ENCODE results near the gene IGSF1. TPM values are rescaled to one million over a fixed set of nuclear protein-coding genes. Genes with fewer than 3 reads are reported as not detected.
"Not testable (repeated sequence)": the region's sequence is repeated elsewhere in the genome, so short reads cannot be mapped to it uniquely, and the experiment has no call there.

The IGSF1 gene
- total RNA-seq, 1 donor from 2014 or later = not detected

DNA sequence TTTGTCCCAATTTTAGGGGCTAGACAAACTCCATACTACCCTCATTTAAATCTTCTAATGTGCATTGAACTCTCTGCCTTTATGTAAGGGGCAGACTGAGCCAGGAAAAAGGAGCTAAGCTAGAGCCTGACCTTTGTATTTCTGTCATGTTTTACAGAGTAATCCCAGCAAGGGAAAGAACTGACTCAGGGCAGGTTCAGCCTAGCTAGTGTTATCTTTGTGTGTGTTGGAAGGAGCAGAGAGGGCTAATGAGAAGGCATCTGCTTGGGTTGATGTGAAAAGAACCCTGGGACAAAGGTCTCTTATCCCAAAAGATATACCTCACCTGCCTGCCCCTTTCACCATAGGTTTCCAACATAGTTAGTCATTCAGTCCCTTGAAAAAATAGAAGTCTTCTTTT is 31.7 kb downstream of the IGSF1 start:
- Histone ChIP-seq H3K27ac (no peak overlapping the region), H3K36me3 (no peaks in the 10 kb centered on the region), H3K9me3 (no peaks in the 10 kb centered on the region), H3K4me3 (no peak overlapping the region), H3K27me3 (no peaks in the 10 kb centered on the region), H3K4me1 (no peaks in the 10 kb centered on the region)
- no peak for ATAC-seq
- no peak for TF ChIP-seq CTCF (IDR thresholded peaks at IDR 0.05)
- intact Hi-C loops (cut with DNase I) = no loop called here
- DNase-seq = no peak

- intact Hi-C loops (cut with DNase I); H3K27ac ChIP-seq; H3K36me3 ChIP-seq; DNase-seq; ATAC-seq; H3K4me3 ChIP-seq; H3K9me3 ChIP-seq; H3K27me3 ChIP-seq; H3K4me1 ChIP-seq: not testable (repeated sequence)
Observed at GRCh38 chrX:131250984-131251738, 37.9 kb downstream of the IGSF1 start.

DNA sequence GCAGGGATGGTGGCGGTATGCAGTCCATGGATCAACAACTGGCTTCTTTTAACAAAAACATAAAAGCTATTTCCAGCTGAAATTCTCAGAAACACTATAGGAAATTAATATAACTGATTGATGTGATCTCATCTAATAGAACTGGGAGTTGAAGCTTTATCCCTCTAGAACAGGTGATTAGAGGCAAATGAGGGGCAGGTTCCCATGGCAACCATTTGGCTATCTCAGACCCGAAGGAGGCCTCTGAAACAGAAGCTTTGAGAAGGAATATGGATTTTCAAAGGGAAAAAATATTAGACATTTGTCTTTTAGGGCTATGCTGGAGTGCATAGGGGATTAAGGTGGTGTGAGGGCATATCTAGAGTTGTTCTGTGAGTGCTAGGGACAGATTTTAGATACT is 50.0 kb downstream of the IGSF1 start:
- Histone ChIP-seq H3K27ac (no peak overlapping the region), H3K4me3 (no peak overlapping the region), H3K9me3 (no peaks in the 10 kb centered on the region), H3K36me3 (no peaks in the 10 kb centered on the region), H3K4me1 (no peaks in the 10 kb centered on the region), H3K27me3 (no peaks in the 10 kb centered on the region)
- no peak for TF ChIP-seq CTCF (IDR thresholded peaks at IDR 0.05)
- no peak for DNase-seq
- ATAC-seq = no peak
- intact Hi-C loops (cut with DNase I) = no loop called here

- intact Hi-C loops (cut with DNase I) = no loop called here
- no peak for ATAC-seq
- no peak overlapping the region for H3K27ac ChIP-seq
- no peak for DNase-seq
- H3K36me3 ChIP-seq = no peaks in the 10 kb centered on the region
- no peaks in the 10 kb centered on the region for H3K27me3 ChIP-seq
- no peaks in the 10 kb centered on the region for H3K4me1 ChIP-seq
- no peaks in the 10 kb centered on the region for H3K9me3 ChIP-seq
- no peak overlapping the region for H3K4me3 ChIP-seq
- no peak for TF ChIP-seq CTCF (IDR thresholded peaks at IDR 0.05)
Observed at GRCh38 chrX:131237363-131237762, 51.7 kb downstream of the IGSF1 start.

DNA sequence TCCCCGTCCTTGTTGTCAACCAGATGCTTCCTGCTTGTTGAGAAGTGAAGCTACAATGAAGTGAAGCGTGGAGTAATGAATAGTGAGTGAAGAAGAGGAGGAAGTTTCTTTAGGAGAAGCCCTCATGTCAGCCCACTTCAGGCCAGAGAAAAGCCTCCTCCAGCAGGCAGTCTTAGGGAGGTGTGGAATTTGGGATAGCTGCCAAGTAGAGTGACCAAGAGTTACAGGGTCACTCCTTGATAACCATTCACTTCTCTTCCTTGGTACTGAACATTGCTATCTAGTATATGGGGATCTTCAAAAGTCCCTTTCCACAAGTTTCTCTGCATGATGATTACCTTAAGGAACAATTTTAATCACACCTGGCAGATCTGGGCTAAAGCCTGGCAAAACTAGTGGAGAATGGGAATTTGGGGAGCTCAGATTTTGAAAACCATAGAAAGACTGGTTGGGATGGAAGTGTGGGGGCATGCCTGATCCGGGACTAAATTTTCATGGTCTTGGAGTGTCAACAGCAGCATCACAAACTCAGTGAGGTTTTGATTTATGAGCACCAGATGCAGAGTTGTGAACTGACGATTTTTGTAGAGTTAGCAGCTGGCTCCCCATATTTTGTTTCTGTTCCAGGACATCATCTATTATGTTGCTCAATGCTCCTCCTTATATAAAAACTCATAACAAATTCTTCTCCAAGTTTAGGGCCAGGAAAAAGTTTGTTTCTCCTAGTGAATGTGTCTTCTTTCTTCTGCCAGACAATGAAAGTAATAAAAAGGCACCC is 53.1 kb downstream of the IGSF1 start:
- DNase-seq (no peak), ATAC-seq (no peak)
- Histone ChIP-seq H3K27me3 (no peaks in the 10 kb centered on the region), H3K27ac (no peak overlapping the region), H3K36me3 (no peaks in the 10 kb centered on the region), H3K4me3 (no peak overlapping the region), H3K9me3 (no peaks in the 10 kb centered on the region), H3K4me1 (no peaks in the 10 kb centered on the region)
- no peak for TF ChIP-seq CTCF (IDR thresholded peaks at IDR 0.05)
- intact Hi-C loops (cut with DNase I) = no loop called here

GRCh38 chrX:131227608-131228007 is 61.5 kb downstream of the IGSF1 start:
- DNase-seq (no peak), ATAC-seq (no peak)
- no peaks in the 10 kb centered on the region for H3K36me3 ChIP-seq
- no peaks in the 10 kb centered on the region for H3K27me3 ChIP-seq
- no peaks in the 10 kb centered on the region for H3K9me3 ChIP-seq
- no peak for TF ChIP-seq CTCF (IDR thresholded peaks at IDR 0.05)
- H3K27ac ChIP-seq = no peak overlapping the region
- intact Hi-C loops (cut with DNase I) = no loop called here
- no peak overlapping the region for H3K4me3 ChIP-seq
- H3K4me1 ChIP-seq = no peaks in the 10 kb centered on the region

Measured in upper lobe of right lung (tissue), 1 donor.